Neural progenitor cell (in vitro differentiated cells): ENCODE results near the gene LRRC36.

Experiments
- EZH2 ChIP-seq: fragments of 200-600 bp; sonication (generic); IDR thresholded peaks from 2 replicates; pipeline ENCODE4 v1.6.1; 2017; ENCODE audit warnings: antibody characterized with exemption, mild to moderate bottlenecking, moderate library complexity
- TF ChIP-seq, protein P1 (sequence below): fragments of 200-600 bp; sonication (generic); IDR thresholded peaks from 2 replicates; pipeline ENCODE4 v1.5.1; 2017; ENCODE audit warnings: antibody characterized with exemption, mild to moderate bottlenecking

DNA sequence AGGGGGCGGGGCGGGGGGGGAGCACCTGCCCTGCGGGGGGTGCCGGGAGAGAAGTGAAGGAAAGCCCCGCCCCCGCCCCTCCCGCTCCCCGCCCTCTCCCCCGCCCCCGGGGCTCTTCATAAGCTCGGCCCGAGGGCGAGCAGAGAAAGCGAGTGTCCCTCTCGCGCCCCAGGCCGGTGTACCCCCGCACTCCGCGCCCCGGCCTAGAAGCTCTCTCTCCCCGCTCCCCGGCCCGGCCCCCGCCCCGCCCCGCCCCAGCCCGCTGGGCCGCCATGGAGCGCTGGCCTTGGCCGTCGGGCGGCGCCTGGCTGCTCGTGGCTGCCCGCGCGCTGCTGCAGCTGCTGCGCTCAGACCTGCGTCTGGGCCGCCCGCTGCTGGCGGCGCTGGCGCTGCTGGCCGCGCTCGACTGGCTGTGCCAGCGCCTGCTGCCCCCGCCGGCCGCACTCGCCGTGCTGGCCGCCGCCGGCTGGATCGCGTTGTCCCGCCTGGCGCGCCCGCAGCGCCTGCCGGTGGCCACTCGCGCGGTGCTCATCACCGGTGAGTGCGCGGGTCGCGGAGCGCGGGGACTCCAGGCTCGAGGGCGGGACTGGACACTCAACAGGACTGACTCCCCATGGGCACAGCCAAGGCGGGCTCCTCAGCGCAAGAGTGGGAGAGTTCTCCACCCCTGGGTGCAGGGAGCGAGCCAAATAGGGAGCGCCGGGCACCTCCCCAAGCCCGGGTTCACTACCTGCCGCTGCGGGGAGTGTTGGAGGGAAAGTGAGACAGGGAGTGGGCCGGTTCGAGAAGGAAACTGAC lies 104.6 kb downstream of the LRRC36 start, which contains the start of gene HSD11B2:
- TF ChIP-seq, protein P1, sequence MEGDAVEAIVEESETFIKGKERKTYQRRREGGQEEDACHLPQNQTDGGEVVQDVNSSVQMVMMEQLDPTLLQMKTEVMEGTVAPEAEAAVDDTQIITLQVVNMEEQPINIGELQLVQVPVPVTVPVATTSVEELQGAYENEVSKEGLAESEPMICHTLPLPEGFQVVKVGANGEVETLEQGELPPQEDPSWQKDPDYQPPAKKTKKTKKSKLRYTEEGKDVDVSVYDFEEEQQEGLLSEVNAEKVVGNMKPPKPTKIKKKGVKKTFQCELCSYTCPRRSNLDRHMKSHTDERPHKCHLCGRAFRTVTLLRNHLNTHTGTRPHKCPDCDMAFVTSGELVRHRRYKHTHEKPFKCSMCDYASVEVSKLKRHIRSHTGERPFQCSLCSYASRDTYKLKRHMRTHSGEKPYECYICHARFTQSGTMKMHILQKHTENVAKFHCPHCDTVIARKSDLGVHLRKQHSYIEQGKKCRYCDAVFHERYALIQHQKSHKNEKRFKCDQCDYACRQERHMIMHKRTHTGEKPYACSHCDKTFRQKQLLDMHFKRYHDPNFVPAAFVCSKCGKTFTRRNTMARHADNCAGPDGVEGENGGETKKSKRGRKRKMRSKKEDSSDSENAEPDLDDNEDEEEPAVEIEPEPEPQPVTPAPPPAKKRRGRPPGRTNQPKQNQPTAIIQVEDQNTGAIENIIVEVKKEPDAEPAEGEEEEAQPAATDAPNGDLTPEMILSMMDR = peak; percentile 21
- no peak for TF ChIP-seq EZH2
